SKM-1 treated with dmso at 0.1 percent for 144 hours (cell line): Measurements from ENCODE around the gene PRELID3B.

ENCODE experiments used
- DNase-seq: peaks from one replicate; lab custom pipeline; 2025; ENCODE audit not compliant: unreplicated experiment; lab: John Stamatoyannopoulos, UW

PRELID3B gene

DNA sequence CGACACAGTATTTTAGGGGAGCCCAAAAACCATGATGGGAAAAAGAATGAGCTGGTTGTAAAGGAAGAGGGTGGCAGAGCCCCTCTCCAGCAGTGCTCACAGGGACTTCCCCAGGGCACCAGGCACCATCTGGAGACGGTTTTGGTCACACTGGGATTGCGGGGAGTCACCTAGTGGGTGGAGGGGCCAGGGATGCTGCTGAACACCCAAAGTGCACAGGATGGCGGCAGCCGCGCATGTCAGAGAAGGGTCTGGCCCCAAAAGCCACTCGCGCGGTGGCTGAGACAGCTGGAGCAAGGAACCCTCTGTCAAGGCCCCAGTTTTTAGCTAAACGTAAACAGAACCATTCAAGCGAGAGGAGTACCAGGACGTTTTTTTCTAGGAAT is 46.4 kb downstream of the PRELID3B start:
- DNase-seq: no peak

DNA sequence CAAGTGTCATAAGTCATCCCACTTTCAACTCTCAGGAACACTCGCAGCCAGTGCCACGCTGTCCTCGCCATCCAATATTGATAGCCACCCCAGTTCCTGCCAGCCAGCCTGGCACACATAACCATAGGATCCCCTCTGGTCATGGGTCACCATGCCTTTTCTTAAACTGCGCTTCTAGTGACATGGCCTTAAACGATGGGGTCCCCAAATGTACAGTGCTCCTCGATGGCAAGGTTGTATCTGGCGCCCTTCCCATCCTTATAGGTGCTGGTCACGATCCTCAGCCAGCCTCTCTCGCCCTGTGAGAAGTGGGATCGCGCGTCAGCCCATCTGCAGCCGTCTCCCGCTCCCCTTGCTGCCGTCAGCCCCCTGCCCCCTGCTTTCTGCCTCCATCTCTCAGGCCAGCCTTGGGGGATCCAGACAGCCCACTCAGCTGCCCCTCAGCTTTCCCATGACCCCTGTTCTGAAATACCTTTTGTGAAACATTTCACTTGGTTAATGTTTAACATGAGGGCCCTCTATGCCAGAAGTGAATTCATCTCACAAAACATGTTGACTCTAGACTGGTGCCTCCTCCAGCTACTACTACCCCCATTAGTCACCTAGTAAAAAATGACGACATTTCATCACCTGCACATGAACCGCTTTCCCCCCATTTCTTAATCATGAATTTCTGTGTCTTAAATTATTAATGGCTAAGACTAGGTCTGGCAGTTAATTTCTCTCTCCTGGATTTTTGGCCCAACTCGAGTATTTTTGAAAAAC is 46.9 kb downstream of the PRELID3B start:
- no peak for DNase-seq

DNA sequence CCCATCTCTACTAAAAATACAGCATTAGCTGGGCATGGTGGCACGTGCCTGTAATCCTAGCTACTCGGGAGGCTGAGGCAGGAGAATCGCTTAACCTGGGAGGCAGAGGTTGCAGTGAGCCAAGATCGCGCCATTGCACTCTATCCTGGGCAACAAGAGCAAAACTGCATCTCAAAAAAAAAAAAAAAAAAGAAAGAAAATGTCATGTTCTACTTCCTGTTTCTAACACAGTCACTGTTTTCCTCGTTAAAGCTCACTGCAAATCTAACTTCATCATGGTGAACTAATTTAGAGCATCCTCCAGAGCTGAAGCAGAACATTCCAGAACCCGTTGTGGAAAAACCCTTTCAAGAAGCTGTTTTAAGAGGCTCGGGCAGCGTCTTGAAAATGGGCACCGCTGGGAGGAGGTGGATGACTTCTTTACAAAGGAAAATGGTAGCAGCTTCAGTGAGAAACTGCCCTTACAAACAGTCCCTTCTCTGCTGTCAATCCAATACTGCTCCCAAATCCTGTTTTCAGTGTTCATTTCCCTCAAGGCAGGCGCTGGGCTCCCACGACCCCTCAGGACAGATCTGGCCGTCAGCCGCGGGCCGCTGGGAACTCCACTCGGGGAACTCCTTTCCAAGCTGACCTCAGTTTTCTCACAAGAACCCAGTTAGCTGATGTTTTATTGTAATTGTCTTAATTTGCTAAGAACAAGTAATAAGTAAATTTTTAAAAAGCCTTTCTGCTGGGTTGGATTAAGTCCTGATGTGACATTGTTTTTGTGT is 48.0 kb downstream of the PRELID3B start:
- no peak for DNase-seq

DNA sequence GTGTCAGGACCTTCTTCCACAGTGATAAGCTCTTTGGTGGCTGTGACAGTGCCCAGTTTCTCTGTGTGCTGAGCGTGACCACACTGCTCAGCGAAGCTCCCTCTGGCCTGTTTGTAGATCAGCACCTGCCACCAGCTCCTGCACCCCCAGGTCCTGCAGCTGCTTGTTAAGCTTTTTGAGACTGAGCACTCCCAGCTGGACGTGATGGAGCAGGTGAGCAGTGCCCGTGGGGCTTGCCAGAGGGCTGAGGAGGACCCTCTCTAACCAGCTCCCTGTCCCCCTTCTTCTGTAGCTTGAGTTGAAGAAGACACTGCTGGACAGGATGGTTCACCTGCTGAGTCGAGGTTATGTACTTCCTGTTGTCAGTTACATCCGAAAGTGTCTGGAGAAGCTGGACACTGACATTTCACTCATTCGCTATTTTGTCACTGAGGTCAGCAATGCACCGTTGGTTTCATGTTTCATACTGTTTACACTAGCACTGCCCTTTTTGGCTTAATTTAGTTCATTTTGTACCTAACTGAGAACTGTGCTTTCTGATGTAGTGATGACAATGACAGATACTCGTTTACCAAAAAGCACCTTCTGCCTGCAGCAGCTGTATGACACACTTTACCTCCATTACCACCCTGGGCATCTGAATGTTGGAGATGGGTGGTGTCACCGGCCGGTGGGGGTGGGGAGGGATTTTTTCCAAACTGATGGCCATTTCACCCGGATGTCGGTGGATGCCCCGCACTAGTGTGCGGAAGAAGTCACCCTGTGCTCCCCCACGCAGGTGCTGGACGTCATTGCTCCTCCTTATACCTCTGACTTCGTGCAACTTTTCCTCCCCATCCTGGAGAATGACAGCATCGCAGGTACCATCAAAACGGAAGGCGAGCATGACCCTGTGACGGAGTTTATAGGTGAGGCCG is 49.0 kb downstream of the PRELID3B start:
- DNase-seq: no peak

DNA sequence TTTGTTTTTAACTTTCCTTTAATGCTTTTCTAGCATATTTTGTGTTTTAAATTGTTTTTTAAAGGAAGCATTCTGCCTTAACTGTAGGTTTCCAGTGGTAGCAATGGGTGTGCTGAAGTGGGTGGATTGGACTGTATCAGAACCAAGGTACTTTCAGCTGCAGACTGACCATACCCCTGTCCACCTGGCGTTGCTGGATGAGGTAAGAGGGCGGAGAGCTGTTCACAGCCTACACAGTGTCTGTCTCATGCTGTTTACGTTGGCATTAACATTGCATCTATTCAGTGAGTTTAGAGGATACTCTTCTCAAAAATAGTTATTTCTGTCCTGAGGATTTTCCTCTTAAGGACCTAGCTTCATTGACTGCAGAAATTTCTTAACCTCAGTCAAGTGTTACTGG is 49.7 kb downstream of the PRELID3B start:
- no peak for DNase-seq

DNA sequence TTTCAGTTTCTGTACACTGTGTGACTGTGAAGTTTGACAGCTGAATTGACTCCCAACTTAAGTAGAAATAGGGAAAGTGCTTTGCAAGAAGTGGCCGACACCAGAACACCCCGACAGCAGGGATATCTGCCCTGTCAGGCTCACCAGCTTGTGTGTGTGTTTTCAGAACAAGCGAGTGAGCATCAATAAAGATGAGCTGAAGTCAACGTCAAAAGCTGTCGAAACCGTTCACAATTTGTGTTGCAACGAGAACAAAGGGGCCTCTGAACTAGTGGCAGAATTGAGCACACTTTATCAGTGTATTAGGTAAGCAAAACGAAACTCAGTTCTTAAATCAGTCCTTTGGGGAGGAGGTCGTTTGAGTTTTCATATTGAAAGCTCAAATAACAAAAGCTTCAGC is 50.9 kb downstream of the PRELID3B start:
- DNase-seq: no peak

DNA sequence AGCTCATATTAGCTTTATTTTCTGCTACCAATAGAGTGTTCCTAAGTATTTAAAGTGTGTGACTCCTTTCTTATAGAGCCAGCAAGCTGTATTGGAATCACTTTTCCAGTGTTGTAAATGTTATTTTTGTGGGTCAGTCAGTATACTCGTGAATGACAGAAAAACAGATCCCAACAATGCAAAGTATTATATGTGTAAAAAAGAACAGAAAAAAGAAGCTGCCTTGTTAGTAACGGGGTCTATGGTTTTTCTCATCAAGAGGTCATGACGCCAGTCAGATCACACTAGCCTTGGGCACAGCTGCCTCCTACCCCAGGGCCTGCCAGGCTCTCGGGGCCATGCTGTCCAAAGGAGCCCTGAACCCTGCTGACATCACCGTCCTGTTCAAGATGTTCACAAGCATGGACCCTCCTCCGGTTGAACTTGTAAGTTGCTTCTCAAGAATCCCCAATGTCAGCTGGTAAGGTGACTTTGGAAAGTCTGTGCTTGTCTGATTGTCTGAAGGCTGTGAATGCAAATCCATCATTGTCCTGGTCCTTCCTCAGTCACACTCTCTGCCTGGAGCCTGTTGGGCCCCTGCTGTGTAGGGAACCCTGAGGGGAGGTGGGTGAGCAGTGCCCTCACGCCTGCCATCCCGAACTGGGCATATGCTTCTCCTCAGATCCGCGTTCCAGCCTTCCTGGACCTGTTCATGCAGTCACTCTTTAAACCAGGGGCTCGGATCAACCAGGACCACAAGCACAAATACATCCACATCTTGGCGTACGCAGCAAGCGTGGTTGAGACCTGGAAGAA is 51.7 kb downstream of the PRELID3B start:
- no peak for DNase-seq

DNA sequence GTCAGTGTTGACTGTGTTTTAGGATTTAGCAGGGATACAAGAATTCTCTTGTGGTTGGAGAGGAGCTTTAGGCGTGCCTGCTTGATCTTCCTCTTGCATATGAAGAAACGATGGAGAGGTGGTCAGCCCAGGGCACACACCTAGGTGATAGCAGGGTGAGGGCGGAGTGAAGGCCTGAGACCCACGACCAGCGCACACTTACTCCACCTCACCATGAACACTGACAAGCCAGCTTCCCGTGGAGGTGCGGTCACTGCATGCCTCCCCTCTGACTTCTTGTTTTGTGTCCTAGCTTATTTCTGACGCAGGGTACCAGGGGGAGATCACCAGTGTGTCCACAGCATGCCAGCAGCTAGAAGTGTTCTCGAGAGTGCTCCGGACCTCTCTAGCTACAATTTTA is 53.4 kb downstream of the PRELID3B start:
- no peak for DNase-seq

DNA sequence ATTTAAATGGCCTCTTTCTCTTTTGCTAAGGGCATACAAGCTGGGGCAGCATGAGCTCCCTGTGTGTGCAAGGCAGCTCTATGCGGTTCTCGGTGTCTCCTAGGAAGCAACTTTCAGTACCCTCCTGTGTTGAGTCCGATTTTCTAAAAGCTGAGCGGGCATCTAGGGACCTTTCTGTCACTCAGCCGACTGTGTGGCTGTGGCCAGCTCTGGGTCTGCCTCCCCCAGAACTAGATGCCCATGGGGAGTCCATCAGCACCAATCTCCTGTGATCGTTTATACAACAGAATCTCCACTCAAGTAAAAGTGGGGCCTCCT is 54.1 kb downstream of the PRELID3B start:
- DNase-seq: no peak

DNA sequence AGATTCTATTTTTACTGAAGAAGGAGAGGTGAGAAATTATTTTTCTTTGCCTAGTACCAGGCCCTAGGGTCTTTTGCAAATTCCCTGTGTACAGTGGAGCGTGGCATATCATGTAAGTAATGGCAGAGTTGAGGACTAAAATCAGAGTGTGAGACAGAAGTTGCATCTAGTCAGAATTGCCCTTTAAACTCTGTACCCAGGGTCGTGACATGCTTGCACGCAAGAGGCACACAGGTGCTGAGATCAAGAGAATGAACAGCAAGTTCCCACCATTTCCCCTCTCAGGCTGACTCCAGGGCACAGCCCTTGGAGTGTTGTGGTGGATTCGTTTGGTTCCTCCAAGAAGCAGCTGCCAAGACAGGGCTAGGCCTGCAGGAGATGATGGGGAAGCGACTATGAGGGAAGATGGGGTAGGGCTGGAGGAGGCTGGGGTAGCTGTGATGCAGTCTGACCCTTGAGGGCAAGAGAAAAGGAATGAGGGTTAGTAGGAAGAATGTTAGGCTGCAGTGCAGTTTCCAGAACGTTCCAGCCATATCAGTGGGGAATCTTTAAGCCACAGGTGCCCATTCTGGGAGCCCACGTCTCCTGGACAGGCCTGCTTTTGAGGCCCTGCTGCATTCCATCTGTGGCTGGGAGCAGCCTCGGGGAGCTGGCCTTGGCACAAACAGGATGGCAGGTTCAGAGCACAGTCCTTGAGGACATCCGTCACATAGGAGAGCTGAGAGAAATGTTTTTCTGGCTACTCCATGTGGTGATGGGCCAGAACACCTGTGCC is 54.6 kb downstream of the PRELID3B start:
- no peak for DNase-seq

DNA sequence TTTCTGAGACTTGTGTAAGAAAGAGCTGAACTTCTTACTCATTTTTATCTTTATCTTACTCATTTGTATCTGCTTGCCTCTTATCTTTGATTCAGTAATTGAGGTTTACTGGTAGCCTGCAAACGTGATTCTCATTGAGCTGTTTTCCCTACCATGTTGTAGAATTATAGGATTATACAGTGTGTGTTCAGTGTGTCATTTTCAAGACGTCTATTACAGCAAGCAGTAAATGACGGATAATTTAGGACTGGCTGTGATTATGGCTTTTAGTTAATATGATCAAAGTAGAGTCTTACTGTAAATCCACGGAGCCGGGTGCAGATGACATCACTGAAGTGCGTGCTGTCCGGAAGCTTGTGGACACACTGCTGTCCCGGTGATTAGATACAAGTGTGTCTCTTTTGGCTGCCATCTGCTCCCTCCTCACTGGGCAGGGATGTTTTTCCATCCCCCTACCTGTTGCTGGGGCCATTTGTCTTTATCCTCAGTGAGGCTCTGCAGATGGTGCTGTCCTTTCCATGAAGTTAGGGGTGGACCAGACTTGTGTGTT is 55.5 kb downstream of the PRELID3B start:
- DNase-seq: no peak

DNA sequence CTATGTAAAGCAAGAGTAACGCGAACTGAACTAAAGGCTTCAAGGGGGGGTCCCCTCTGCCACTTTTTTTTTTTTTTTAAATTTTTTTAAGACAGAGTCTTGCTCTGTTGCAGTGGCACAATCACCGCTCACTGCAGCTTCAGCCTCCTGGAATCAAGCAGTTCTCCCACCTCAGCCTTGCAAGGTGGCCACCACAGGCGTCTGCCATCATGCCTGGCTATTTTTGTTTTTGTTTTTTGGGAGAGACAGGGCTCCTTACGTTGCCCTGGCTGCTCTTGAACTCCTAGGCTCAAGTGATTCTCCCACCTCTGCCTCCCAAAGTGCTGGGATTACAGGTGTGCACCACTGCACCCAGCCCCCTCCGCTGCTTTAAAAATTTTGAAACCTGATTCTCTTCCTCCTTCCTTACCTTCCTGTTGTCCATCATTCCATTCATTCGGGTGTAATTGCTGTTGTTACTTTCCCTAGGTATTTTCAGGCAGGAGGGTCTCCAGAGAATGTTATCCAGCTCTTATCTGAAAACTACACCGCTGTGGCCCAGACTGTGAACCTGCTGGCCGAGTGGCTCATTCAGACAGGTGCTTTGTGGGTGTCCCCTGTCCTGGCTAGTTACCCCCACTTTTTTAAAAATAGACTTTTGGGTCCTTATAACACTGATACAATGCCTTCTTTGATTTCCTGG is 56.2 kb downstream of the PRELID3B start:
- DNase-seq: no peak

DNA sequence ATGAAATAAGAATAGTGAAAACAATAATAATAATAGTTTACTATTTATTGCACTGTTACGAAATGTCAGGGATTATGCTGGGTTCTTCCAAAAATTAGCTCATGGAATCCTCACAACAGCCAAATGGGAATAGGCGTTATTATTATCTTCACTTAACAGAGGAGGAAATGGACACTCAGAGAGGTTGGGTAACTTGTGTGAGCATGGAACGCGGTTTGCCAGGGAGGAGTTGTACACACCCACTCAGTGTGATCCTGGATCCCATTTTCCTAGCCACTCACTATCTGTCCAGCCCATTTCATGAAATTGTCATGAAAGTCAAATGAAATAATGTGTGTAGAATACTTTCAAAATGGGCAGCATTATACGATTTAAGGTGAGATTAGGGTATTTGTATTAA is 56.9 kb downstream of the PRELID3B start:
- no peak for DNase-seq

DNA sequence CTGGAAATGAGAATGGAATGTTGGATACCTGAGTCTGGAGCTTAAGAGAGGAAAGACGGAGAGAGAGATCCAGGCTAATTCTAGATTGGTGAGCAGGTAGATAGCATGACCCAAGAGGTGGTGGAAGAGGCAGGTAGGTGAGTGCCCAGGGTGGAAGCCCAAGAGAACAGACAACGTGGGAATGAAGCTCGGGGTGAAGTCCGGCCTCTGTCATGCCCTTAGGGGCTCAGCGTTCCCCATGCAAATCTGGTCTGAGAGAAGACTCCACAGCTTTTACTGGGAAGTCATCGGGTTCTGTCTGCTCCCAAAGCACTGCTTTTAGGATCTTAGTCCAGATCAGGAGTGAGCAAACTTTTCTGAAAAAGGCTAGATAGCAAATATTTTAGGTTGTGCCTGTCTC is 57.9 kb downstream of the PRELID3B start:
- no peak for DNase-seq
